ENCODE measurements around the gene ZPLD1. TPM values are rescaled to one million over a fixed set of nuclear protein-coding genes. Genes with fewer than 3 reads are reported as not detected.

Gene ZPLD1
- total RNA-seq, 1 experiment from 2014 or later = not detected

DNA sequence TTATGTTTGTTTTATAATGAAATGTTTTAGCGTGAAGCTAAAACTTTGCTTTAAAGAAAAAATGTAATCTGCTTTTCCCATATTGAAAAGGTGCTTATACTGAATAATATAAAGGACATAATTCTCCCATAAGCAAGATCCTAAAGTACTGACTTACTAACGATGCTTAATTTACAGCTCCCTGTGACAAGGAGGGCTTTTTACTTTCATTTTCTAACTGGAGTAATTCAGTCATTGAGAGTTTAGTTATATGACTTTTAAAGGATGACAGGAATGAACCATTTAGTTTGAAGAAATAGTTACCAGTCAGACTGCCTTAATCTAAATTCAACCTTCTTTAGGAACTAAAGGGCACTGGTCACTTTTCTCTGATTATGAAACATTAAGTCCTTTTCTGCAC, 19.3 kb upstream of the ZPLD1 start:
- Histone ChIP-seq H2BK20ac (ENCODE audit: low read depth, low read length, poor library complexity, severe bottlenecking) (no peak overlapping the region), H3K14ac (ENCODE audit: insufficient read depth, low read length) (no peak overlapping the region), H3K4ac (ENCODE audit: low read depth, low read length) (no peak overlapping the region), H4K8ac (replicated peaks; ENCODE audit: insufficient read length, low read depth, low read length) (no peak overlapping the region), H3K18ac (ENCODE audit: insufficient read length, low read depth, low read length) (no peak overlapping the region), H2AK5ac (ENCODE audit: insufficient read length, low read length) (no peak overlapping the region), H3K4me1 (ENCODE audit: insufficient read depth, low read length) (no peaks in the 10 kb centered on the region), H3K27ac (ENCODE audit: insufficient read length, low read depth, low read length) (no peak overlapping the region), H4K20me1 (ENCODE audit: control insufficient read depth, insufficient read depth, insufficient read length) (peaks cover 2% of the 10 kb centered on the region), H3T11ph (ENCODE audit: low read length) (no peak overlapping the region), H3K4me2 (ENCODE audit: insufficient read depth, insufficient read length, low read length) (no peak overlapping the region), H3K79me2 (ENCODE audit: insufficient read depth, low read length) (no peaks in the 10 kb centered on the region), H2BK120ac (ENCODE audit: low read depth, low read length, poor library complexity, severe bottlenecking) (no peak overlapping the region), H2AFZ (ENCODE audit: low read length) (no peak overlapping the region), H3K9ac (ENCODE audit: extremely low read depth, insufficient read length, low read length) (no peak overlapping the region), H3K23ac (ENCODE audit: insufficient read length, low read depth, low read length) (no peak overlapping the region), H3K79me1 (ENCODE audit: insufficient read depth, low read depth, low read length, poor library complexity, severe bottlenecking) (no peaks in the 10 kb centered on the region), H3K23me2 (ENCODE audit: insufficient read length, low read depth, low read length, poor library complexity, severe bottlenecking) (no peaks in the 10 kb centered on the region), H4K5ac (ENCODE audit: insufficient read length, low read depth, low read length) (no peak overlapping the region), H3K9me3 (ENCODE audit: control insufficient read depth, low read depth, low read length) (no peaks in the 10 kb centered on the region), H3K56ac (ENCODE audit: insufficient read length, low read depth, low read length) (no peak overlapping the region), H3K27me3 (ENCODE audit: insufficient read depth, low read length) (no peaks in the 10 kb centered on the region), H4K91ac (ENCODE audit: insufficient read length, low read depth, low read length) (no peak overlapping the region), H2BK15ac (ENCODE audit: low read depth, low read length) (no peak overlapping the region), H2BK12ac (ENCODE audit: insufficient read length, low read depth, low read length) (no peak overlapping the region), H2BK5ac (ENCODE audit: insufficient read length, low read length) (no peak overlapping the region)
- H3K36me3 Mint-ChIP-seq (ENCODE audit: insufficient read depth in 1 of 3, low read depth in 3 of 3) = no peaks in the 10 kb centered on the region
- no peak overlapping the region for H3K4me3 Mint-ChIP-seq
- no peaks in the 10 kb centered on the region for H3K9me3 Mint-ChIP-seq
- no peaks in the 10 kb centered on the region; a peak in 1 of 4 replicates for H3K4me1 Mint-ChIP-seq
- H3K27ac Mint-ChIP-seq = no peak overlapping the region
- no CpG with 5 or more reads among the region's 2 CpGs for WGBS (ENCODE audit: extremely low coverage, insufficient read length, low lambda C conversion rate)
- H3K27me3 Mint-ChIP-seq (ENCODE audit: low read depth) = no peaks in the 10 kb centered on the region
- TF ChIP-seq, protein P1, sequence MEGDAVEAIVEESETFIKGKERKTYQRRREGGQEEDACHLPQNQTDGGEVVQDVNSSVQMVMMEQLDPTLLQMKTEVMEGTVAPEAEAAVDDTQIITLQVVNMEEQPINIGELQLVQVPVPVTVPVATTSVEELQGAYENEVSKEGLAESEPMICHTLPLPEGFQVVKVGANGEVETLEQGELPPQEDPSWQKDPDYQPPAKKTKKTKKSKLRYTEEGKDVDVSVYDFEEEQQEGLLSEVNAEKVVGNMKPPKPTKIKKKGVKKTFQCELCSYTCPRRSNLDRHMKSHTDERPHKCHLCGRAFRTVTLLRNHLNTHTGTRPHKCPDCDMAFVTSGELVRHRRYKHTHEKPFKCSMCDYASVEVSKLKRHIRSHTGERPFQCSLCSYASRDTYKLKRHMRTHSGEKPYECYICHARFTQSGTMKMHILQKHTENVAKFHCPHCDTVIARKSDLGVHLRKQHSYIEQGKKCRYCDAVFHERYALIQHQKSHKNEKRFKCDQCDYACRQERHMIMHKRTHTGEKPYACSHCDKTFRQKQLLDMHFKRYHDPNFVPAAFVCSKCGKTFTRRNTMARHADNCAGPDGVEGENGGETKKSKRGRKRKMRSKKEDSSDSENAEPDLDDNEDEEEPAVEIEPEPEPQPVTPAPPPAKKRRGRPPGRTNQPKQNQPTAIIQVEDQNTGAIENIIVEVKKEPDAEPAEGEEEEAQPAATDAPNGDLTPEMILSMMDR (conservative IDR thresholded peaks at IDR 0.05) = no peak
- no peak for DNase-seq

All from H9 (cell line).